GM19238 (cell line): ENCODE measurements around the gene EIF4EBP3.

Source experiments
- DNase-seq: peaks from one replicate; pipeline ENCODE4 v3.0.0; 2011; ENCODE audit warnings: low spot score; ENCODE audit not compliant: insufficient read length

Gene EIF4EBP3

DNA sequence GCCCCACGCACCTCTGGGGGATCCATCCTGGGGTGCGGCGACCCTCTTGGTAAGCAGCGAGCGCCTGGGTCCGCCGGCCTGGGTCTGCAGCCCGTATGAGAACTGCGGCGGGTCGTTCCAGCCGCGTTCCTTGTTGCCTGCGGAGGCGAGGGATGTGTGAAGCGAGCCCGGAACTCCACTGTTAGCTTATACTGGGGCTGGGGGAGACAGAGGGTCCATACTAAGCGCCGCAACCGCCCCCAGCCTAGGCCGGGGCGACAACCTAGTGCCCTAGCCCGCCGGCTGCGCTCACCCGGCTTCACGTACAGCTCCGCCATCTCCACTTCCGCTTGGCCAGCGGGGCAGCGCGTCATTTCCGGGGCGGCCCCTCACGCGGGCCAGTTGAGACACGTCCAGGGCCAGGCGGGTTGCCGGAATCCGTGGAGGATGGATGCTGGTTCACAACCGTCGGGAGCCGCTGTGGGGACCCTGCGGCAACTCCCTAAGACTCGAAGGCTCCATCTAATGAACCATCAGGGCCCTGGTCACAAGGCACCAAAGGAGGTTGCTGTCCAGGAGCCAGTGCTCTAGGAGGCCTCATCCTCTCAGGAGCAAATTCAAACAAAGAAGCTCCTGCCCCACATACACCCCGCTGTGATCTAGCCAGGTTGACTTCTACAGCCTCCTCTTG, 9.8 kb downstream of the EIF4EBP3 start, which contains the start of gene SRA1:
Gene SRA1, minus strand, starts transcription at position 338 of the 670 bp plus-strand sequence. Its CDS starts 21 bp downstream, at position 317.
- DNase-seq, result peak; percentile 92

DNA sequence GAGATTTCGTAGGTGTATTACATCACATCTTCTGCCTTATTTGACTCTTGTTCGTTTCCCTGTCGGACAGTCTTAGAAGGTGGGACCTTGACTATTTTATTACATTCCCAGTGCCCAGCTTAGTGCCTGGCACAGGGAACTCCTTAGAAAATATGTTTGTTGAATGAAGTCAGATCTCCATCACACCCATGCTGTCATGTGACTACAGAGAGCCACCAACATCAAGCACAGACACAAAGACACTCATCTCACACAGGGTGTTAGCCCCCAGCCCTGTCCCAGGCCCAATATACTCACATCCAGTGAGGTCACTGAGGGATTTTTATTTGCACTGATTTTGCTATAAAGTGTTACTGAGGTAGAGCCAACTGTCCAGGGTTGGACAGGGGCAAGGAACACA, 10.5 kb downstream of the EIF4EBP3 start:
- no peak for DNase-seq

DNA sequence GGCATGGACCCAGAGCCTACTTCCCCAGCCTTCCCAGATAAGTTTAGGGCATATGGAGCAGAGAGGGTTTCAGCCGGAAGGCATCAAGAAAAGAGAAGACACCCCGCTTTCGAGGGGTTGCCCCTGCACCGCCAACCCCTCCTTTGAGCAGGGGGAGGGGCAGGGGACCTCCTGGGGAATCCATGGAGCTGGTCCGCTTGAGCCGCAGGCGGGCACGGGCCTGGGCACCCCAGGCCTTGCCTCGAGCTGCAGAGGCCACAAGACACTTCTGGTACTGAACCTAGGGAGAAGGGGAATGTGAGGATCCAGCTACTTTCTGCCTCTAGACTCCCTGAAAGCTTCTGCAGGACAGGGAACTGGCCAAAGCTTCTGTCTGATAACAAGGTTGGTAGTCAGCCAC, 11.1 kb downstream of the EIF4EBP3 start:
- DNase-seq, result no peak

DNA sequence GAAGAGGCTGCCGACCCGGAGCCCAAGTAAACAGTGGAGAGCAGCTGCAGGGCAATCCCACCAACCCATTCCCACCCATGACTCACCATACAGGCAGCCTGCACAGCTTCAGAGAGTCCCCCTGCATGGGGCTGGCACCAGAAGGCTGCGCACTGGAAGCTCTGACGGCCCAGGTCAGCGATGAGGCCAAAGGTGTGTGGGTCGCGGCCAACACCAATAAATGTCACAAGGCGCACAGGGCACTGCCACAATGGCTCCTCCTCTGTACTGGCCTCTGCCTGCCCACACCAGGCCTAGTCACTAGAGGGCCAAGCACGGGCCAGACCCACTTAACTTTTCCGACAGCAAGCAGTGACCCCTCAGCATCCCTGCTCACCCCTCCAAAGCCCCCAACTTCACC, 12.8 kb downstream of the EIF4EBP3 start:
- no peak for DNase-seq

DNA sequence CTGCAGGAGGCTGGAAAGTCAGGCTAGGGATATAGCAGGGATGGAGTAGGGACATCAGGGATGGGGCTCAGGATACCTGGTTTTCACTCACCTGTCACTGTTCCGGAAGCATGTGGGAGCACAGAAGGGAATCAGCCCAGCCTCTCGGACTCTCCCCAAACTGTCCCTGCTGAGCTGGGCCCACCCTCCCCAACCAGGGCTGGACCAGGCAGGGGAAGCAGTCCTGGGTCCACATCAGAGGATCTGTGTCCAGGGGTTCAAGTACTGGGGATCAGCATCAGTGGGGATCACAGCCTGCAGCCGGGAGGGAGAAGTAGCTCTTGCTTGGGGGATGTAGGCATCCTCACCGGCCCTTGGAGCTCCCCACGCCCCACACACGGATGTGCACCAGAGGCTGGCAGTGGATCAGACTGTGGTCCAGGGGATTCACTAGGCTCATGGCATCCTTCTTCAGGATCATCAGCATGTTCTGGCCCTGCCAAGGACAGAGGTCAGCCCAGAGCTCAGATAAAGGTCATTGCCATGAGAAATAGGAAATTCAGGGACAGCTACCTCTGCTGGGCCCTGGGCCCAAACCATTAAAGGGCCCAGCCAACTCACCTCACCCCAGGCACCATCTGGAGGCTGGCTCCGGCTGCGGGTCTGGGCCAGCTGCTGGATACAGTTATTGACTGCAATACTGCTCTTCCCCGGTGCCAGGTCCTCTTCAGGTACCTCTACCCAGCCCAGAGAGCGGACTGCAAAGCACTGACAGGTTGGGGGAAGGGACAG, 14.5 kb downstream of the EIF4EBP3 start:
- no peak for DNase-seq

DNA sequence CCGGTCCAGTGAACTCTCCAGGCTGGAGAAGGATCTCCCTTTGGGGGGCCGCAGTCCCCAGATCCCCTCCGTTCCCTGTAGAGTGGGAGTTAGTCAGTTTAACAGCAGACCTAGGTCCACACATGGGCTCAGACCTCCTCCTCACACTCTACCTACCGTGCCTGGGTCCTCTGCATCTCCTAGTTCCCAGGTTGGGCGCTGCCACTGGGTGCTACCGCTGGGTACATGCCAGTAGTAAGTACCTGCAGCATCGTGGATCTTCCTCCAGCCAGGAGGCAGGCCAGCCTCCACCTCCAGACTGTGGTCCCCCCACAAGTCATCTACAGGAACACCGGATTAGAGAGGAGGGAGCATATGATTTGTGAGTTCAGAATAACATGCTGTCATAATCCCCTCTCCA, 16.1 kb downstream of the EIF4EBP3 start:
- DNase-seq, result no peak

DNA sequence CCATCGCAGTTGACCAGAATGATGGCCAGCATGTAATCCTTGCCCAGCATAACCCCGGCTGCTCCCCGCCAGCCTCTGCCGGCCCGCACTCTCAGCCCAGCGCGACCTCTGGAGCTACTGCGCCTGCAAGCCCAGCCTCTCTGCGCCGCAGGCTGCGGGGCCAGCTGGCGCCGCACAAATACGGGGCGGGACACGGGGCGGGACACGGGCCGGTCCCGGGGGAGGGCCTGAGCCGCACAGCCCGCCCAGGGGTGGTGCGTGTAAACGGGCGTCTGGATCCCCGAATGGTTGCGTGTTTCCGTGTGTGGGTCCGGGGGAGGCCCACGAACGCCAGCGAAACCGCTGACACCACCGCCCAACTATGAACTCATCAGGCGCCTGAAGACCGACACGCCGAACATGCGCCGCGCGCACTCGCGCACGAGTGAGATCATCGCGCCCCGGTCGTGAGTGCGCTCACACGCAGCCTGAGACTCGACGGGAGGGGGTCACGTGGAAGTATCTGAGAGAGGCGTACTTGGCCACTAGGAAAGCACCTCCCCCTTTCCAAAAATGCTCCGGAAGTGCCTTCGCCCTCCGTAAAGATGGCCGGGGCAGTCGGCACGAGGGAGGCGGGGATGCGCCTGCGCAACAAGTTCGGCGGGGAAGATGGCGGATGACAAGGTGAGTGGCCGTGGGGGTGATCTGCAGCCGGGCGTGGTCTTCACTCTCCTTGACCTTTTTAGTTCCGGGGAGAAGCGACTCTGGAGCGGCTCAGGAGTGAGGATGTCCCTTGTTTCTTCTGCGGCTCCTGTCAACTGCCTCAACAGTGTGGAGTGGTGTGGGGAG, 16.9 kb downstream of the EIF4EBP3 start, which contains the start of the genes APBB3 and SLC35A4:
Gene APBB3, minus strand, starts transcription at position 403 of the 828 bp plus-strand sequence. Its CDS starts 353 bp downstream, at position 50.
Gene SLC35A4, plus strand, starts transcription at position 633 of the 828 bp plus-strand sequence. CDS start 2,342 bp downstream, outside the sequence.
- DNase-seq, result peak; percentile 87

DNA sequence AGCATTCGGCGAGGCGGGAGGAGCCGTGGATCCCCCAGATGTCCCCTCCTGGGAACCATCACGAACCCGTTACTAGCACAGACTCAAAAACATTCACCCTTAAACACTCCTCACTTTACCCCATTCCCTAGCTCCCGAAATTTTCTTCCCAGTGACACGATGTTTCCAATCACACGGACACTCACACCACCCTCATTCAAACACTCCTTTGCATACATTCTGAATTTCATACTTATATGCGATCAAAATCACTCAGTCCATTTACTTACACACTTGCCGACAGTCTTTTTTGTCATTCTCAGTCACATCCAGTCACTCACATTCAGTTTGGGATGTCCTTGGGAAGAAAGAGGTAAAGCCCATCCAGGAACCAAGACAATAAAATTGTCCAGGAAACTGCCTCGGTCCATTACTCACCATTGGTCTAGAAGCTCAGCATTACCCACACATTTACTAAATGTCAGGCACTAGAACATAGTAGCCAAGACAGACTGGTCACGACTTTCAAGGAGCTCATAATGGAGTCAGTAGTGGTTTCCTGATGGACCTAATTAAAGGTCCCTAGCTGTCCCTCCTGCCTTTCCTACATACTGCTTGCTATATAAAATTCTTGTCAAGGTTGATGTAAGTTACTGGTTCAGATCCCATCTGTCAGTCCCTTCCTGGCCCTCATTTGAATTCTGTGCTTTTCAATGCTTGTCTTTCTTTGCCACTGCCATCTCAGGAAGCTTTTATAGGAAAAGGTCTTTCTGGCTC, 17.7 kb downstream of the EIF4EBP3 start:
- no peak for DNase-seq

DNA sequence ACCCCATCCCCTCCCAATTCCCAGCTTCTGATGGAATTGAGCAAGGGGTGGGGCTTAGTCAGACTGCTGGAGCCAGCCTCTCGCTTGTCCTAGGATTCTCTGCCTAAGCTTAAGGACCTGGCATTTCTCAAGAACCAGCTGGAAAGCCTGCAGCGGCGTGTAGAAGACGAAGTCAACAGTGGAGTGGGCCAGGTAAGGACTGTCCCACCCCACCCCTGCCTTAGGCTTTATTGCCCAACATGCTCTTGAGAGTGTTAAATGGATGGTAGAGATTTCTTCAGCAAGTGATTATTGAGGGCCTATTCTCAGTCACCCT, 18.3 kb downstream of the EIF4EBP3 start:
- no peak for DNase-seq

DNA sequence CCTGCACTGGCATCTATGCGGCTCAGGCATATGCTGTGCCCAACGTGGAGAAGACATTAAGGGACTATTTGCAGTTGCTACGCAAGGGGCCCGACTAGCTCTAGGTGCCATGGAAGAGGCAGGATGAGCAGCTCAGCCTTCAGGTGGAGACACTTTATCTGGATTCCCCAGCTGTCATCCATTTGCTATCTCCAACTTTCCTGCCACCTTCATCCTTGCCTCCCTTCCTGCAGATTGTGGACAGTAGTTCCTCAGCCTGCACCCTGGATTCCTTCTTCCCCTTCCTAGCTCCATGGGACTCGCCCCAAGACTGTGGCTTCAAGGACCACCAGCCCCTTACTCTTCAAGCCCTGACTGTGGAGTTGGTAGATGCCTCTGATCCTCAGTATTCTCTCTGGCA, 19.2 kb downstream of the EIF4EBP3 start:
- DNase-seq, result no peak

DNA sequence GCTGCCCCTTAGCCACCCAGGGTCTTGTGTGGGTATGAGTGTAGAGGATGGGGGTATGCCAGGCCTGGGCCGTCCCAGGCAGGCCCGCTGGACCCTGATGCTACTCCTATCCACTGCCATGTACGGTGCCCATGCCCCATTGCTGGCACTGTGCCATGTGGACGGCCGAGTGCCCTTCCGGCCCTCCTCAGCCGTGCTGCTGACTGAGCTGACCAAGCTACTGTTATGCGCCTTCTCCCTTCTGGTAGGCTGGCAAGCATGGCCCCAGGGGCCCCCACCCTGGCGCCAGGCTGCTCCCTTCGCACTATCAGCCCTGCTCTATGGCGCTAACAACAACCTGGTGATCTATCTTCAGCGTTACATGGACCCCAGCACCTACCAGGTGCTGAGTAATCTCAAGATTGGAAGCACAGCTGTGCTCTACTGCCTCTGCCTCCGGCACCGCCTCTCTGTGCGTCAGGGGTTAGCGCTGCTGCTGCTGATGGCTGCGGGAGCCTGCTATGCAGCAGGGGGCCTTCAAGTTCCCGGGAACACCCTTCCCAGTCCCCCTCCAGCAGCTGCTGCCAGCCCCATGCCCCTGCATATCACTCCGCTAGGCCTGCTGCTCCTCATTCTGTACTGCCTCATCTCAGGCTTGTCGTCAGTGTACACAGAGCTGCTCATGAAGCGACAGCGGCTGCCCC, 19.8 kb downstream of the EIF4EBP3 start:
- DNase-seq, result no peak

DNA sequence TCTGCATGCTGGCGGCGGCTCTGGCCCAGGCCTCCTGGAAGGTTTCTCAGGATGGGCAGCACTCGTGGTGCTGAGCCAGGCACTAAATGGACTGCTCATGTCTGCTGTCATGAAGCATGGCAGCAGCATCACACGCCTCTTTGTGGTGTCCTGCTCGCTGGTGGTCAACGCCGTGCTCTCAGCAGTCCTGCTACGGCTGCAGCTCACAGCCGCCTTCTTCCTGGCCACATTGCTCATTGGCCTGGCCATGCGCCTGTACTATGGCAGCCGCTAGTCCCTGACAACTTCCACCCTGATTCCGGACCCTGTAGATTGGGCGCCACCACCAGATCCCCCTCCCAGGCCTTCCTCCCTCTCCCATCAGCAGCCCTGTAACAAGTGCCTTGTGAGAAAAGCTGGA, 20.4 kb downstream of the EIF4EBP3 start:
- DNase-seq, result no peak

DNA sequence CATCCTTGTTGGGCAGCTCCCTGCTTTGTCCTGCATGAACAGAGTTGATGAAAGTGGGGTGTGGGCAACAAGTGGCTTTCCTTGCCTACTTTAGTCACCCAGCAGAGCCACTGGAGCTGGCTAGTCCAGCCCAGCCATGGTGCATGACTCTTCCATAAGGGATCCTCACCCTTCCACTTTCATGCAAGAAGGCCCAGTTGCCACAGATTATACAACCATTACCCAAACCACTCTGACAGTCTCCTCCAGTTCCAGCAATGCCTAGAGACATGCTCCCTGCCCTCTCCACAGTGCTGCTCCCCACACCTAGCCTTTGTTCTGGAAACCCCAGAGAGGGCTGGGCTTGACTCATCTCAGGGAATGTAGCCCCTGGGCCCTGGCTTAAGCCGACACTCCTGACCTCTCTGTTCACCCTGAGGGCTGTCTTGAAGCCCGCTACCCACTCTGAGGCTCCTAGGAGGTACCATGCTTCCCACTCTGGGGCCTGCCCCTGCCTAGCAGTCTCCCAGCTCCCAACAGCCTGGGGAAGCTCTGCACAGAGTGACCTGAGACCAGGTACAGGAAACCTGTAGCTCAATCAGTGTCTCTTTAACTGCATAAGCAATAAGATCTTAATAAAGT, 21.1 kb downstream of the EIF4EBP3 start:
- DNase-seq, result no peak

DNA sequence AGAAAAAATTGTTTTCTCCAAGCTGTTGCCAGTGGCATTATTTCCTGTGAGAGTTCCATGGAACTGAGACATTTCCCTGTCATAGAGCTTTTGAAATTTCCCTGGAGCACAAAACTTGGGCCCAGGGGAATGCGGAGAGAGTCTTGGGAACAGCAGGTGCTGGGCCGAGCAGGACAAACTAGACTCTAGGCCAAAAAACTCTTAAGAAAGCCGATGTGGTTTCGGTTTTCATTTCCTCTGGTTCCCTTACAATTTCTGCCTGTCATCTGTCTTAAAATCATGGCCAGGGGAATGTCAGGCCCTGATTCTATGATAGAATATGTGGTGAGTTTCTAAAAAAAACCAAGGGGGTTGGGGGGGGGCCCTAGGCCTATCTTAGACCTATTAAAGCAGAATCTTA, 21.7 kb downstream of the EIF4EBP3 start:
- no peak for DNase-seq

DNA sequence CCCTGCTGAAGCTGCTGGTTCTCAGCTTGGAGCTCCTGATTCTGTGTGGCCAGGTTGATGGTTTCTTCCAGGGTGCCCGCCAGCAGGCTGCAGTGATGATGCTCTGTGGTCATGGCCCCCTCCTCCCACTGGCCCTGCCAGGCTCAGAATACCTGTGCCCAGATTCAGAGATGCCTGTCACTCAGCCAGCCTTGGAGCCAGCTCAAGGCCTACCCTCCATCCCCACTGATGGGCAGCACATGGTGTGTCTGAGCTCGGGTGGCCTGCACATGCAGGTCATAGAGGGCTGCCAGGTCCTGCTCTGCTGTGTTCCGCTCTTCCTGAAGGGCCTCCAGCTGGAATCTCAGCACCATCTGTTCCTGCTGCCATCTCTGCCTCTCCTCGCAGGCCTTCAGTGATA, 22.6 kb downstream of the EIF4EBP3 start:
- DNase-seq, result no peak

DNA sequence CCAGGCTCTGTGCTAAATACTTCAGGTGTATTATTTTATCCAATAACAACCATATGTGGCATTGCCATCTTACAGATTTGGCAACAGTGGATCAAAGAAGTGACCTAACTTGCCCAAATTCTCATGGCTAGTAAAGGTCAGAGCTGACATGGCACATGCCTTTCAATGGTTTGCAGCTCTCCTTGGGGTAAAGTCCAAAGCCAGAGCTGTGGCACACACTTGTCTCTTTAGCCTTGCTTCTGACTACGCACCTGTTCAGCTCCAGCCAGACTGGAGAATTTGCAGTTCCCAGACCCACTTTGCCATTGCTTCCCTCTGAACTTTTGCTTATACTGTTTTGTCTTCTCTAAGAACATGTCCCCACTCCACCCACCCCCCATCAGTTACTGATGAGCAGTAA, 23.0 kb downstream of the EIF4EBP3 start:
- no peak for DNase-seq

DNA sequence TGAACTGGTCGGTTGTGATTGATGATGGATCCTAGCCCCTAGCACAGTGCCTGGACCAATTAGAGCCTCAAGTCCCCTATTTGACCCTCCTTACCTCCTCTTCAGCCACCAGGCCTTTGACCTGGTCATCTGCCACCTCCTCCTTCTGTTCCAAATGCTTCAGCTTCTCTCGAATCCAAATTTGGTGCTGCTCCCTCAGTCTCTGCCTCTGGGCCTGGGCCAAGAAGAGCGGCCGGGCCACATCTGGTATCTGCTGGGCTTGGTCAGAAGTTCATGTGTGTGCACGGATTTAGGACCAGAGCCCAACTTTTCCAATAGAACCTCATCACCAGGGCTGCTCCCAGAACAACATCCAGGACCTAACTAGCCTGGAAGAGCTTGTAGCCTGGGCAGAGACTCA, 23.6 kb downstream of the EIF4EBP3 start:
- DNase-seq, result no peak

DNA sequence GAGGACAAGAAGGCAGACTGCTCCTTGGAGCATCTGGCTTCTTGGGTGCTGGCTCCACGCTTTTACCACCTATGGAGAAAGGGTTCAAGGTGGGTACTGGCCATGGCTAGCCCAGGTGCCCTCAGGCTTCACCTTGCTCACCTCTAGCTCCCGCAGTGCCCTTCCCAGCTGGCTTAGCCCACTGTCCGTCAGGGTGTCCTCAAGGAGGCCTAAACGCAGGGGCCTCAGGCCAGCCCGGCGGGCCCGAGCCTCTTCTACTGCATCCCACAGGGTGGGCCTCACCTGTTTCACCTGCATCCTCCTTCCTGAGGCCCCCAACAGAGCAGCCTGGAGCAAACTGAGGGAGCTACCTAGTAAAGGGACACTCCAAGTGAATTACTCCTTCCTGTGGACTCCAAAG, 26.2 kb downstream of the EIF4EBP3 start:
- no peak for DNase-seq

DNA sequence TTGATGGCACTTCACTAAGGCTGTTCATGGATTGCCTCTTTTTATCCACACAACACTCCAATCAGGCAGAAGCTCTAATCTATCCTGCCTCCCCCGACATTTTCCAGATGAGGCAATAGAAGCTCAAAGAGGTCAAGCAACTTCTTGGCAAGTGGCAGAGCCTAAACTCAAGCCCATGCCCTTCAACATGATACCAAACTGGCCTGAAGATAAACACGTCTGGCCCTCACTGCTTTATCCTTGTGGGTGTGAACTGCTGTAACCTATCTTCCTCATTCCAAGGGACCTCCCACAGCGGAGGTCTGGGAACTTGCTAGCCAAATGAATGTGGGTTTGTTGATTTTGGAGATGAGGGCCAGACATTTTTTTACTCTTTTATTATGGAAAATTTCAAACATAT, 26.7 kb downstream of the EIF4EBP3 start:
- DNase-seq, result no peak

DNA sequence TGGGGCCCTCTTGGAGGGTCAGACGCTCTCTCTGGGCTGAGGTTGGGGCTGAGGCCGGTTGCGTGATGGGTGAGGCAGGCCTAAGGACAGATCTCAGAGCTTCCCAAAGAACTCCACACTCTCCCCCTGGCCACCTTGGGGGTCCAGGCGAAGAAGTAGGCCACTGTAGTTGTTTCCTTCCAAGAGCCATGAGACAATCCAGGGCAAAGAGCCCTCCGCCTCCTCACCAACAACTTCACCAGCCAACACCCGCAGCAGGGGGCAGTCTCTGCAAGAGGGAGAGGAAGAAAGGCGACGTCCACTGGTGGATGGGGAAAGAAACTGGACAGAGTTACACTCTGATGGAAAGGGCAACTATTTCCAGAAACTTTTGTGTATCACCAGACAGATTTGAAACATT, 27.8 kb downstream of the EIF4EBP3 start:
- no peak for DNase-seq
